H9 (cell line): ENCODE results near the gene BPIFB6. TPM values are rescaled to one million over a fixed set of nuclear protein-coding genes. Genes with fewer than 3 reads are reported as not detected.

ENCODE experiments used
- DNase-seq: peaks from one replicate; pipeline ENCODE4 v3.0.0-alpha.2; 2017
- H2AFZ ChIP-seq: one replicate; pipeline ENCODE4 v1.6.1; 2013; ENCODE audit warnings: mild to moderate bottlenecking, low read length, control low read depth, moderate library complexity
- H2AK5ac ChIP-seq: 2 replicates; pipeline ENCODE4 v1.6.1; 2013; ENCODE audit warnings: low read length, control low read depth, mixed read lengths; ENCODE audit not compliant: insufficient read length
- H2BK120ac ChIP-seq: one replicate; pipeline ENCODE4 v1.6.1; 2013; ENCODE audit warnings: low read depth, mild to moderate bottlenecking, low read length, control low read depth, inconsistent platforms; ENCODE audit not compliant: poor library complexity, severe bottlenecking
- H2BK12ac ChIP-seq: 2 replicates; pipeline ENCODE4 v1.6.1; 2013; ENCODE audit warnings: low read length, control low read depth, mixed read lengths, low read depth; ENCODE audit not compliant: insufficient read length
- H2BK15ac ChIP-seq: 2 replicates; pipeline ENCODE4 v1.6.1; 2013; ENCODE audit warnings: low read depth, low read length, control low read depth
- H2BK20ac ChIP-seq: one replicate; pipeline ENCODE4 v1.6.1; 2013; ENCODE audit warnings: low read depth, mild to moderate bottlenecking, low read length, control low read depth, inconsistent platforms; ENCODE audit not compliant: poor library complexity, severe bottlenecking
- H2BK5ac ChIP-seq: 2 replicates; pipeline ENCODE4 v1.6.1; 2013; ENCODE audit warnings: low read length, control low read depth, mixed read lengths; ENCODE audit not compliant: insufficient read length
- H3K14ac ChIP-seq: 2 replicates; pipeline ENCODE4 v1.6.1; 2013; ENCODE audit warnings: low read length, control low read depth; ENCODE audit not compliant: insufficient read depth
- H3K18ac ChIP-seq: 2 replicates; pipeline ENCODE4 v1.6.1; 2013; ENCODE audit warnings: low read depth, mild to moderate bottlenecking, mixed read lengths, low read length, control low read depth; ENCODE audit not compliant: insufficient read length
- H3K23ac ChIP-seq: 2 replicates; pipeline ENCODE4 v1.6.1; 2013; ENCODE audit warnings: low read length, control low read depth, mixed read lengths, low read depth; ENCODE audit not compliant: insufficient read length
- H3K23me2 ChIP-seq: 2 replicates; pipeline ENCODE4 v1.6.1; 2013; ENCODE audit warnings: low read depth, mild to moderate bottlenecking, mixed read lengths, low read length, control low read depth; ENCODE audit not compliant: insufficient read length, poor library complexity, severe bottlenecking
- H3K27ac ChIP-seq: 2 replicates; pipeline ENCODE4 v1.5.1; 2013; ENCODE audit warnings: low read length, control low read depth, mixed read lengths, low read depth; ENCODE audit not compliant: insufficient read length
- H3K27me3 ChIP-seq: 2 replicates; pipeline ENCODE4 v1.6.1; 2013; ENCODE audit warnings: low read length, control low read depth, inconsistent platforms; ENCODE audit not compliant: insufficient read depth
- H3K4ac ChIP-seq: 2 replicates; pipeline ENCODE4 v1.6.1; 2013; ENCODE audit warnings: low read depth, mild to moderate bottlenecking, control low read depth, inconsistent platforms, low read length, moderate library complexity
- H3K4me1 ChIP-seq: 2 replicates; pipeline ENCODE4 v1.6.1; 2013; ENCODE audit warnings: low read length, control low read depth, inconsistent platforms; ENCODE audit not compliant: insufficient read depth
- H3K4me2 ChIP-seq: 2 replicates; pipeline ENCODE4 v1.6.1; 2013; ENCODE audit warnings: low read length, control low read depth, mixed read lengths; ENCODE audit not compliant: insufficient read length, insufficient read depth
- H3K56ac ChIP-seq: 2 replicates; pipeline ENCODE4 v1.6.1; 2013; ENCODE audit warnings: low read depth, mild to moderate bottlenecking, mixed read lengths, low read length, control low read depth; ENCODE audit not compliant: insufficient read length
- H3K79me1 ChIP-seq: 2 replicates; pipeline ENCODE4 v1.6.1; 2013; ENCODE audit warnings: low read depth, mild to moderate bottlenecking, moderate library complexity, low read length, control low read depth, inconsistent platforms; ENCODE audit not compliant: insufficient read depth, poor library complexity, severe bottlenecking
- H3K79me2 ChIP-seq: 2 replicates; pipeline ENCODE4 v1.6.1; 2013; ENCODE audit warnings: low read length, control low read depth, inconsistent platforms; ENCODE audit not compliant: insufficient read depth
- H3K9ac ChIP-seq: 2 replicates; pipeline ENCODE4 v1.6.1; 2013; ENCODE audit warnings: low read length, control low read depth, mixed read lengths; ENCODE audit not compliant: insufficient read length; ENCODE audit errors: extremely low read depth
- H3K9me3 ChIP-seq: one replicate; pipeline ENCODE4 v1.6.1; 2013; ENCODE audit warnings: low read depth, low read length, inconsistent platforms; ENCODE audit not compliant: control insufficient read depth
- H3T11ph ChIP-seq: one replicate; pipeline ENCODE4 v1.6.1; 2013; ENCODE audit warnings: mild to moderate bottlenecking, low read length, control low read depth, inconsistent platforms
- H4K20me1 ChIP-seq: one replicate; pipeline ENCODE4 v1.6.1; 2013; ENCODE audit not compliant: control insufficient read depth, insufficient read length, insufficient read depth
- H4K5ac ChIP-seq: 2 replicates; pipeline ENCODE4 v1.6.1; 2013; ENCODE audit warnings: low read depth, mild to moderate bottlenecking, mixed read lengths, low read length, control low read depth; ENCODE audit not compliant: insufficient read length
- H4K8ac ChIP-seq: replicated peaks from 2 replicates; pipeline ENCODE4 v1.6.1; 2013; ENCODE audit warnings: low read length, control low read depth, mixed read lengths, low read depth; ENCODE audit not compliant: insufficient read length
- H4K91ac ChIP-seq: 2 replicates; pipeline ENCODE4 v1.6.1; 2013; ENCODE audit warnings: low read depth, mild to moderate bottlenecking, moderate library complexity, mixed read lengths, low read length, control low read depth; ENCODE audit not compliant: insufficient read length
- H3K27ac Mint-ChIP-seq, 3 experiments: 2 replicates in 2 of 3; 3 replicates in 1 of 3; pipeline ENCODE4 v1.8.0; 2020 to 2021; ENCODE audit warnings: mixed read lengths in 3 of 3, mild to moderate bottlenecking in 1 of 3, moderate library complexity in 1 of 3
- H3K27me3 Mint-ChIP-seq: 2 replicates; pipeline ENCODE4 v1.8.0; 2021; ENCODE audit warnings: low read depth, mild to moderate bottlenecking, moderate library complexity, mixed read lengths
- H3K36me3 Mint-ChIP-seq, 3 experiments: 2 replicates in 2 of 3; 3 replicates in 1 of 3; pipeline ENCODE4 v1.8.0; 2020 to 2021; ENCODE audit warnings: low read depth in 3 of 3, mixed read lengths in 3 of 3; ENCODE audit not compliant: insufficient read depth in 1 of 3
- H3K4me1 Mint-ChIP-seq, 2 experiments: 2 replicates each; pipeline ENCODE4 v1.8.0; 2020; ENCODE audit warnings: mixed read lengths in 2 of 2
- H3K4me3 Mint-ChIP-seq, 2 experiments: 2 replicates in 1 of 2; 3 replicates in 1 of 2; pipeline ENCODE4 v1.8.0; 2020 to 2021; ENCODE audit warnings: mild to moderate bottlenecking in 2 of 2, mixed read lengths in 2 of 2, moderate library complexity in 1 of 2
- H3K9me3 Mint-ChIP-seq, 2 experiments: 2 replicates in 1 of 2; 3 replicates in 1 of 2; pipeline ENCODE4 v1.8.0; 2020; ENCODE audit warnings: mild to moderate bottlenecking in 2 of 2, mixed read lengths in 2 of 2, moderate library complexity in 1 of 2
- WGBS: extraction: QIAGEN DNeasy Blood & Tissue Kit; methylation state at CpG from one replicate; pipeline ENCODE4 v1.1.7; 2013; ENCODE audit warnings: missing lambda C conversion rate, low lambda C conversion rate, mixed read lengths; ENCODE audit not compliant: insufficient read length; ENCODE audit errors: extremely low coverage; 5-methylcytosine and 5-hydroxymethylcytosine counted together
- total RNA-seq: library from RNA; stranded (reverse); gene quantifications from 2 replicates; pipeline ENCODE4 v1.2.1, GENCODE V29; 2021
- TF ChIP-seq, protein P1 (sequence below): fragments of 200-600 bp; sonication (generic); conservative IDR thresholded peaks from 3 replicates; pipeline ENCODE4 v1.8.0; 2021; ENCODE audit warnings: antibody characterized with exemption, mild to moderate bottlenecking

The BPIFB6 gene
- total RNA-seq, 1 experiment from 2014 or later, result not detected

DNA sequence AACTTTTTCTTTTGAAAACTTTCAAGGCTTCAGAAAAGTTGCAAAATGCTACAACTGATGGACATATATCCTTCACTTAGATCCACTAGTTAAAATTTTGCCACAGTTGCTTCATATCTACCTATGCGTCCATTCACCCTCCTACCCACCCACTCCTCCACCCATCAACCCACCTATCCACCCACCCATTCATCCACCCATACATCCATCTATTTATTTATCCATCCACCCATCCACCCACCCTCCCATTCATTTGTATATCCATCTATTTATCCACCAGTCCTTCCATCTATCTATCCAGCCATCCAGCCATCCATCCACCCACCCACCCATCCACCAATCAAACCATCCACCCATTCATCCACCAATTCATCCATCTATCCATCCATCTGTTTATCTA, 61.6 kb downstream of the BPIFB6 start:
- Histone ChIP-seq H2AK5ac (no peak overlapping the region), H2BK20ac (no peak overlapping the region), H2BK120ac (no peak overlapping the region), H4K8ac (no peak overlapping the region), H3K27ac (no peak overlapping the region), H3K9me3 (no peaks in the 10 kb centered on the region), H3K27me3 (no peaks in the 10 kb centered on the region), H4K91ac (no peak overlapping the region), H3K79me1 (no peaks in the 10 kb centered on the region), H3K23me2 (no peaks in the 10 kb centered on the region), H2AFZ (no peak overlapping the region), H3K56ac (no peak overlapping the region), H2BK15ac (no peak overlapping the region), H3K4me1 (no peaks in the 10 kb centered on the region), H3K4ac (no peak overlapping the region), H4K5ac (no peak overlapping the region), H3K14ac (no peak overlapping the region), H3K23ac (no peak overlapping the region), H3K4me2 (no peak overlapping the region), H3T11ph (no peak overlapping the region), H4K20me1 (no peaks in the 10 kb centered on the region), H3K18ac (no peak overlapping the region), H2BK12ac (no peak overlapping the region), H3K9ac (no peak overlapping the region), H3K79me2 (no peaks in the 10 kb centered on the region), H2BK5ac (no peak overlapping the region)
- Mint-ChIP-seq H3K27me3 (peaks cover 12% of the 10 kb centered on the region), H3K9me3 (no peaks in the 10 kb centered on the region), H3K27ac (no peak overlapping the region), H3K4me3 (no peak overlapping the region), H3K36me3 (no peaks in the 10 kb centered on the region), H3K4me1 (0 out of 4 replicates have a peak, but pooled peaks cover 0 to 2% of the 10 kb centered on the region in 2 experiments)
- no CpG with 5 or more reads among the region's 1 CpG for WGBS
- DNase-seq, result no peak
- TF ChIP-seq, protein P1, sequence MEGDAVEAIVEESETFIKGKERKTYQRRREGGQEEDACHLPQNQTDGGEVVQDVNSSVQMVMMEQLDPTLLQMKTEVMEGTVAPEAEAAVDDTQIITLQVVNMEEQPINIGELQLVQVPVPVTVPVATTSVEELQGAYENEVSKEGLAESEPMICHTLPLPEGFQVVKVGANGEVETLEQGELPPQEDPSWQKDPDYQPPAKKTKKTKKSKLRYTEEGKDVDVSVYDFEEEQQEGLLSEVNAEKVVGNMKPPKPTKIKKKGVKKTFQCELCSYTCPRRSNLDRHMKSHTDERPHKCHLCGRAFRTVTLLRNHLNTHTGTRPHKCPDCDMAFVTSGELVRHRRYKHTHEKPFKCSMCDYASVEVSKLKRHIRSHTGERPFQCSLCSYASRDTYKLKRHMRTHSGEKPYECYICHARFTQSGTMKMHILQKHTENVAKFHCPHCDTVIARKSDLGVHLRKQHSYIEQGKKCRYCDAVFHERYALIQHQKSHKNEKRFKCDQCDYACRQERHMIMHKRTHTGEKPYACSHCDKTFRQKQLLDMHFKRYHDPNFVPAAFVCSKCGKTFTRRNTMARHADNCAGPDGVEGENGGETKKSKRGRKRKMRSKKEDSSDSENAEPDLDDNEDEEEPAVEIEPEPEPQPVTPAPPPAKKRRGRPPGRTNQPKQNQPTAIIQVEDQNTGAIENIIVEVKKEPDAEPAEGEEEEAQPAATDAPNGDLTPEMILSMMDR, result no peak
